GM19438 (cell line): ENCODE data around the gene GSDME.
"Not testable (repeated sequence)": the region's sequence is repeated elsewhere in the genome, so short reads cannot be mapped to it uniquely, and the experiment has no call there.

Experiments used
- ATAC-seq: cut with Tn5 transposase; IDR thresholded peaks from one replicate; pipeline ENCODE4 v1.9.1; 2021; ENCODE audit warnings: low read depth; ENCODE audit not compliant: unreplicated experiment

GSDME gene

GRCh38 chr7:24743471-24743870, 13.8 kb downstream of the GSDME start:
- no peak for ATAC-seq

- no peak for ATAC-seq
These were observed 14.6 kb downstream of the GSDME start for GRCh38 chr7:24742506-24743162.

GRCh38 chr7:24741679-24742505, 15.4 kb downstream of the GSDME start:
- no peak for ATAC-seq

GRCh38 chr7:24740871-24741270, 16.4 kb downstream of the GSDME start:
- ATAC-seq, result no peak

- no peak for ATAC-seq
These were observed 18.0 kb downstream of the GSDME start for GRCh38 chr7:24739306-24739705.

- ATAC-seq, result no peak
These were observed 18.7 kb downstream of the GSDME start for GRCh38 chr7:24738577-24738976.

GRCh38 chr7:24737281-24737680, 20.0 kb downstream of the GSDME start:
- ATAC-seq, result no peak

GRCh38 chr7:24735594-24735993, 21.7 kb downstream of the GSDME start:
- ATAC-seq, result not testable (repeated sequence)

- ATAC-seq, result no peak
These were observed 23.0 kb downstream of the GSDME start for GRCh38 chr7:24734306-24734705.

- no peak for ATAC-seq
These were observed 23.7 kb downstream of the GSDME start for GRCh38 chr7:24733414-24734060.

GRCh38 chr7:24732646-24733413, 24.4 kb downstream of the GSDME start:
- ATAC-seq, result no peak

GRCh38 chr7:24731313-24731712, 26.0 kb downstream of the GSDME start:
- ATAC-seq, result no peak

GRCh38 chr7:24730018-24730369, 27.3 kb downstream of the GSDME start:
- no peak for ATAC-seq

GRCh38 chr7:24729365-24730017, 27.8 kb downstream of the GSDME start:
- no peak for ATAC-seq

GRCh38 chr7:24728503-24729364, 28.5 kb downstream of the GSDME start:
- ATAC-seq, result no peak

- ATAC-seq, result no peak
These were observed 29.2 kb downstream of the GSDME start for GRCh38 chr7:24728121-24728500.

GRCh38 chr7:24727154-24728120, 29.8 kb downstream of the GSDME start:
- ATAC-seq, result peak; percentile 70

GRCh38 chr7:24725554-24726241, 31.6 kb downstream of the GSDME start:
- no peak for ATAC-seq
